ENCODE results near the gene PTPRM.

DNA sequence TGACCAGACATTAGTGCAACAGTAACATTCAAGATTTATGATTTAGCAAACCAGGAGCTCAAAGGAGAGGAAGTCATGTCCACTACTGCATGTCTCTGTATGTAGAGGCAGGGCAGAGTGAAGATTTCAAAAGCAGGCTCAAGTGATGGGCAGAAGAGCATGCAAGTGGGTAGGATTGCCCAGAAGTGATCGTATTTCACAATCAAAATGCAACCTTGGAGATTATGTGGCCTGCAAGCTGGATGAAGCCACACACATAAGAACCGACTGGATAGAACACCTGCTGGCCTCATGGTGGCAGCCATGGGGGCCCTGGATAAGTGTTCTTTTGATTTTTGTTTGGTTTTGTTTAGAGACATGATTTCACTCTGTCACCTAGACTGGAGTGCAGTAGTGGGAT, 755.4 kb downstream of the PTPRM start:
- no peak for TF ChIP-seq POLR2A (IDR thresholded peaks at IDR 0.05)
- TF ChIP-seq, protein P1, sequence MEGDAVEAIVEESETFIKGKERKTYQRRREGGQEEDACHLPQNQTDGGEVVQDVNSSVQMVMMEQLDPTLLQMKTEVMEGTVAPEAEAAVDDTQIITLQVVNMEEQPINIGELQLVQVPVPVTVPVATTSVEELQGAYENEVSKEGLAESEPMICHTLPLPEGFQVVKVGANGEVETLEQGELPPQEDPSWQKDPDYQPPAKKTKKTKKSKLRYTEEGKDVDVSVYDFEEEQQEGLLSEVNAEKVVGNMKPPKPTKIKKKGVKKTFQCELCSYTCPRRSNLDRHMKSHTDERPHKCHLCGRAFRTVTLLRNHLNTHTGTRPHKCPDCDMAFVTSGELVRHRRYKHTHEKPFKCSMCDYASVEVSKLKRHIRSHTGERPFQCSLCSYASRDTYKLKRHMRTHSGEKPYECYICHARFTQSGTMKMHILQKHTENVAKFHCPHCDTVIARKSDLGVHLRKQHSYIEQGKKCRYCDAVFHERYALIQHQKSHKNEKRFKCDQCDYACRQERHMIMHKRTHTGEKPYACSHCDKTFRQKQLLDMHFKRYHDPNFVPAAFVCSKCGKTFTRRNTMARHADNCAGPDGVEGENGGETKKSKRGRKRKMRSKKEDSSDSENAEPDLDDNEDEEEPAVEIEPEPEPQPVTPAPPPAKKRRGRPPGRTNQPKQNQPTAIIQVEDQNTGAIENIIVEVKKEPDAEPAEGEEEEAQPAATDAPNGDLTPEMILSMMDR (IDR thresholded peaks at IDR 0.05), result no peak
- no peak for TF ChIP-seq EP300 (IDR thresholded peaks at IDR 0.05)

Data from ovary (tissue), 3 donors.